Suppressor macrophage treated with lipopolysaccharide for 4 hours (primary cell): ENCODE data around the gene APOBEC3F.
"Not testable (repeated sequence)": the region's sequence is repeated elsewhere in the genome, so short reads cannot be mapped to it uniquely, and the experiment has no call there.

ENCODE experiments used
- DNase-seq: peaks from one replicate; pipeline ENCODE4 v3.0.0-alpha.2; 2020

Gene APOBEC3F

DNA sequence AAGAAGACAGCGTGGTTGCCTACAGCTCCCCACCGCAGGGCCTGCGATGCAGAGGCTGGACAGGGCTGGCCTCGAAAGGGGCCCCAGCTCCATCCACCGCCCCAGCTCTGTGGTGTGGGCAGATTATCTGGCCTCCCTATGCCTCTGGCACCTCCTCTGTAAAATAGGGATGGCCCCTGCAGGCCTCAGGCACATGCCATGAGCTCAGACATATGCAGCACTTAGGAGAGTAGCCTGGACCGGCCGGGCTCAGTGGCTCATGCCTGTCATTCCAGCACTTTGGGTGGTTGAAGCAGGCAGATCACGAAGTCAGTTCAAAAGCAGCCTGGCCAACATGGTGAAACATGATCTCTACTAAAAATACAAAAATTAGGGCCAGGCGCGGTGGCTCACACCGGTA is 12.4 kb upstream of the APOBEC3F start:
- no peak for DNase-seq

DNA sequence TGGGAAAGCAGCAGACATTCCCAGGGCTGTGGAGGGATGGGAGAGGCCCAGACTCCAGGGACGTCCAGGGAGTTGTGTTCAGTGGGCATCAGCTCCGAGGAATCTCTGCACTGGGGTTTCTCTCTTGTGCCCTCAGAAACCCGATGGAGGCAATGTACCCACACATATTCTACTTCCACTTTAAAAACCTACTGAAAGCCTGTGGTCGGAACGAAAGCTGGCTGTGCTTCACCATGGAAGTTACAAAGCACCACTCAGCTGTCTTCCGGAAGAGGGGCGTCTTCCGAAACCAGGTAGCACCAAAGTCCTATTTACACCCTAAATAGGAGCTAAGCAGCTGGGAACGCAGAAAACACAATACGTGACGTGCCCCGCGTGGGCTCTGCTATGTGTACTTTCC is 11.4 kb upstream of the APOBEC3F start:
- no peak for DNase-seq

DNA sequence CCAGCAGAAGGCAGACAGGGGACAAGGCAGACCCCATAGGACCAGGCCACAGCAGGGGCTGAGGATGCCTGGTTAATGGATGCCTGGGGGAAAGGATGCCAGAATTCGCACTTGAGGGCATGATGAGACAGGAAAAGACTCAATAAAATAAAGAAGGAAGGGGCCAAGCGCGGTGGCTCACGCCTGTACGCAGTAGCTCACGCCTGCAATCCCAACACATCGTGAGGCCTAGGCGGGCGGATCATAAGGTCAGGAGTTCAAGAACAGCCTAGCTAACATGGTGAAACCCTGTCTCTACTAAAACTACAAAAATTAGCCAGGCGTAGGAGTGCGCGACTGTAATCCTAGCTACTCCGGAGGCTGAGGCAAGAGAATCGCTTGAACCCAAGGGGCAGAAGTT is 10.0 kb upstream of the APOBEC3F start:
- no peak for DNase-seq

DNA sequence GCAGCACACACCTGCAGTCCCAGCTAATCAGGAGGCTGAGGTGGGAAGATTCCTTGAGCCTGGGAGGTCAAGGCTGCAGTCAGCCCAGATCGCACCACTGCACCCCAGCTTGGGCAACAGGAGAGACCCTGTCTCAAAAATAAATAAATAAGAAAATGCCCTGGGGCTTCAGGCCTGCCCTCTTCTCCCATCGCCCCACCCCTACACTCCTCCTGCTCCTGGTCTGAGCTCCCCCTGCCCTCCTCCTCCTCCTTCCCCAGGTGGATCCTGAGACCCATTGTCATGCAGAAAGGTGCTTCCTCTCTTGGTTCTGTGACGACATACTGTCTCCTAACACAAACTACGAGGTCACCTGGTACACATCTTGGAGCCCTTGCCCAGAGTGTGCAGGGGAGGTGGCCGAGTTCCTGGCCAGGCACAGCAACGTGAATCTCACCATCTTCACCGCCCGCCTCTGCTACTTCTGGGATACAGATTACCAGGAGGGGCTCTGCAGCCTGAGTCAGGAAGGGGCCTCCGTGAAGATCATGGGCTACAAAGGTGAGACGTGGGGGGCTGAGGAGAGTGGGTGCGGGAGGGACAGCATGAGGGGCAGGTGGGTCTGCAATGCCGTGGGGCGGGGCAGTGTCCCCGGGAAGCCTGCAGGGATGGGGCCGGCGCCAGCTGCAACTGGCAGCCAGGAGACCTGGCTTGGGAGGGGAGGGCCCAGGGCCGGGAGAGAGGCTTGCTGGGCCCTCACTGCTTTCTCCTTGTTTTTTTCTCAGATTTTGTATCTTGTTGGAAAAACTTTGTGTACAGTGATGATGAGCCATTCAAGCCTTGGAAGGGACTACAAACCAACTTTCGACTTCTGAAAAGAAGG is 9.0 kb upstream of the APOBEC3F start:
- DNase-seq = not testable (repeated sequence)

DNA sequence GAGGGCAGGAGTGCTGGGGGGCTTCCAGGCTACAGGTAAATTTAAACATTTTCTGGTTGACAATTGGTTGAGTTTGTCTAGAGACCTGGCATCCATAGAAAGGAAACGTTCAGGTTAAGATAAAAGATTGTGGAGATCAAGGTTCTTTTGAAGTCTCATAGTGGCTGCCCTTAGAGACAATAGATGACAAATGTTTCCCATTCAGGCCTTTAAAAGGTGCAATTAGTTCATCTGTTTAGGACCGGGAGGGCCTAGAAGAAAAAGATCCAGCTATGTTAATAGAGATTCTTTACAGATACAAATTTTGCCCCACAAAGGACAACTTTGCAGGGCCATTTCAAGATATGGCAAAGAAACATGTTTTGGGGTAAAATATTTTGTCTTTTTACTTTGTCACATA is 3.6 kb upstream of the APOBEC3F start:
- DNase-seq = not testable (repeated sequence)

DNA sequence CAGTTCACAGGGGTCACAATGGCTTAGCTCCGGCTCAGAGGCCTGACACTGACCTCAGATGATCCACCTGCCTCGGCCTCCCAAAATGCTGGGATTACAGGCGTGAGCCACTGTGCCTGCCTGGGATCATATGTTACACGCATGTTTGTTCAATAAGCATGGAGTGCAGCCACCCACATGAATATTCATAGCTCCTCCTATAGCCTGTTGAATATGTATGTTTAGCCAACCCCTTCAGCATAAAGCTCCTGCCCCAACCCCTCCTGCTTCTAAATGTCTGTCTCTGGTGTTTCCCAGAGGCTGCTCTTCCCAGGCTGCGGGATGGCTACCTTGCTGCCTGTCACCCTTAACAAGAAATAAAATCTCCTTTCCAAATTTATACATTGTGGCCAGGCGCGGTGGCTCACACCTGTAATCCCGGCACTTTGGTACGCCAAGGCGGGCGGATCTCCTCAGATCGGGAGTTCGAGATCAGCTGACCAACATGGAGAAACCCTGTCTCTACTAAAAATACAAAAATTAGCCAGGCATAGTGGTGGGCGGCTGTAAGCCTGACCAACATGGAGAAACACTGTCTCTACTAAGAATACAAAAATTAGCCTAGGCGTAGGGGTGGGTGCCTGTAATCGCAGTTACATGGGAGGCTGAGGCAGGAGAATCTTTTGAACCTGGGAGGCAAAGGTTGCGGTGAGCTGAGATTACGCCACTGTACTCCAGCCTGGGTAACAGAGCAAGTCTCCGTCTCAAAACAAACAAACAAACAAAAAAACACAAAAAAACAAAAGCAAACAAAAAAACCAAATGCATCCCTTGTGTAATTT is 1.1 kb upstream of the APOBEC3F start:
- DNase-seq = no peak

DNA sequence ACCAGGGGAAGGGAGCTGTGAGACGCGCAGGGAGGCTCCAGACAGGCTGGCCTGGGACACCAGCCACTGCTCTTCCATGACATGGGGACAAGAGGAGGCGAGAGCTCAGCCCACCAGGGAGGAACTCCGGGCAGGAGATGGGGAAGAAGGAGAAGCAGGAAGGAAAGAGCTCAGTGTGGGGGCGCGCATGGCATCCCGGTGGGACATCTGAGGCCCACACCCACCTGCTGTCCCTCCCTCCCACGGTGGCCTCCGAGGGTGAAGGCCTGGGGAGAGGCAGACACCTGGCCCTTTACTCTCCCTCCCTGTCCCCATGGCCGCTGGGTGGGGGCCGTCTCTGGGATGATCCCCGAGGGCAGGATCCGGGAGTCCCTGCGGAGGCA is 518 bp upstream of the APOBEC3F start:
- not testable (repeated sequence) for DNase-seq

DNA sequence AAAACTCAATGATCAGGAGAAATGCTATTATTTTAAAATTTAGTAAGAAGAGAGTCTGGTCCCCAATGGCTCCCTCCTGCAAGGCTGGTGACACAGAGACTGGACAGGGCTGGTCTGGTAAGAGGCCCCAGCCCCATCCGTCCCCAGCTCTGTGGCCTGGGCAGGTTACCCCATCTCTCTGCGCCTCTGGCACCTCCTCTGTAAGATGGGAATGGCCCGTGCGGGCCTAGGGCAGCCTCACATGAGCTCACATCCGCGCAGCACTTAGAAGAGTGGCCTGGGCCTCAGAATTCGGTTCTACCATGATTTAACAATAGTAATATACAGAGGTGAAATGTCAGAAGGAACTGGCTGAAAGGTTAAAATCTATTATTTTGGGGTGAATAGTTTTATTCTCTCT is 1.2 kb downstream of the APOBEC3F start:
- no peak for DNase-seq

DNA sequence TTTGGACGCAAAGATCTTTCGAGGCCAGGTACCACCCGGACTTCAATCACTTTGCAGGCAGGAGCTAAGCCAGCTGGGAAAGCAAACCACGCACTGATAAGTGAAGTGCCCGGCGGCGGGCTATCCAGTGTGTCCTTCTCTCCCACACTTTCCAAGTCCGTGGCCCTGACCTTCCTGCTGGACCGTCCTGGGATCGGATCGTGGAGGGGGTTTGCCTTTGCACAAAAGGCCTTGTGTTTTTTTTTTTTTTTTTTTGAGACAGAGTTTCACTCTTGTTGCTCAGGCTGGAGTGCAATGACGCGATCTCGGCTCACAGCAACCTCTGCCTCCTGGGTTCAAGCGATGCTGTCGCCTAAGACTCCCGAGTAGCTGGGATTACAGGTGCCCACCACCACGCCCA is 2.4 kb downstream of the APOBEC3F start:
- not testable (repeated sequence) for DNase-seq

DNA sequence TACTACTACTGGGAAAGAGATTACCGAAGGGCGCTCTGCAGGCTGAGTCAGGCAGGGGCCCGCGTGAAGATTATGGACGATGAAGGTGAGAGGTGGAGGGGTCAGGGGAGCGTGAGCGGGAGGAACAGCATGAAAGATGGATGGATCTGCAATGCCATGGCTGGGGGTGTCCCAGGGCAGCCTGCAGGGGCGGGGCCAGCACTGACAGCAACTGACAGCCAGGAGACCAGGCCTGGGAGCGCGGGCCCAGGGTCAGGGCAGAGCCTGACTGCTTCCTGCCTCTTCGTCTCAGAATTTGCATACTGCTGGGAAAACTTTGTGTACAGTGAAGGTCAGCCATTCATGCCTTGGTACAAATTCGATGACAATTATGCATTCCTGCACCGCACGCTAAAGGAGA is 4.5 kb downstream of the APOBEC3F start:
- not testable (repeated sequence) for DNase-seq

DNA sequence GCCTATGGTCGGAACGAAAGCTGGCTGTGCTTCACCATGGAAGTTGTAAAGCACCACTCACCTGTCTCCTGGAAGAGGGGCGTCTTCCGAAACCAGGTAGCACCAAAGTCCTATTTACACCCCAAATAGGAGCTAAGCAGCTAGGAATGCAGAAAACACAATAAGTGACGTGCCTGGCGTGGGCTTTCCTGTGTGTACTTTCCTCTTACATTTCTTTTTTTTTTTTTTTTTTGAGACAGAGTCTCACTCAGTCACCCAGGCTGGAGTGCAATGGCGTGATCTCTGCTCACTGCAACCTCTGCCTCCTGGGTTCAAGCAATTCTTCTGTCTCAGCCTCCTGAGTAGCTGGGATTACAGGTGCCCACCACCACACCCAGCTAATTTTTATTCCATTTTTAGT is 8.8 kb downstream of the APOBEC3F start:
- not testable (repeated sequence) for DNase-seq

DNA sequence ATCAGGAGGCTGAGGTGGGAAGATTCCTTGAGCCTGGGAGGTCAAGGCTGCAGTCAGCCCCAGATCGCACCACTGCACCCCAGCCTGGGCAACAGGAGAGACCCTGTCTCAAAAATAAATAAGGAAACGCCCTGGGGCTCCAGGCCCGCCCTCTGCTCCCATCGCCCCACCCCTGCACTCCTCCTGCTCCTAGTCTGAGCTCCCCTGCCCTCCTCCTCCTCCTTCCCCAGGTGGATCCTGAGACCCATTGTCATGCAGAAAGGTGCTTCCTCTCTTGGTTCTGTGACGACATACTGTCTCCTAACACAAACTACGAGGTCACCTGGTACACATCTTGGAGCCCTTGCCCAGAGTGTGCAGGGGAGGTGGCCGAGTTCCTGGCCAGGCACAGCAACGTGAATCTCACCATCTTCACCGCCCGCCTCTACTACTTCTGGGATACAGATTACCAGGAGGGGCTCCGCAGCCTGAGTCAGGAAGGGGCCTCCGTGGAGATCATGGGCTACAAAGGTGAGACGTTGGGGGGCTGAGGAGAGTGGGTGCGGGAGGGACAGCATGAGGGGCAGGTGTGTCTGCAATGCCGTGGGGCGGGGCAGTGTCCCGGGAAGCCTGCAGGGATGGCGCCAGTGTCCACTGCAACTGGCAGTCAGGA is 11.3 kb downstream of the APOBEC3F start:
- DNase-seq = not testable (repeated sequence)

DNA sequence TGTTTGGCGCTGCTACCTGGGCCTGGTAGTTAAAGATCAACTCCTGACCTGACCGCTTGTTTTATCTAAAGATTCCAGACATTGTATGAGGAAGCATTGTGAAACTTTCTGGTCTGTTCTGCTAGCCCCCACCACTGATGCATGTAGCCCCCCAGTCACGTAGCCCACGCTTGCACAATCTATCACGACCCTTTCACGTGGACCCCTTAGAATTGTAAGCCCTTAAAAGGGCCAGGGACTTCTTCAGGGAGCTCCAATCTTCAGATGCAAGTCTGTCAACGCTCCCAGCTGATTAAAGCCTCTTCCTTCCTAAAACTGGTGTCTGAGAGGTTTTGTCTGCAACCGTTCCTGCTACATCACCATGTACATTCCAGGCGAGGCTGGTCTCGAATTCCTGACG is 15.0 kb downstream of the APOBEC3F start:
- DNase-seq = no peak

DNA sequence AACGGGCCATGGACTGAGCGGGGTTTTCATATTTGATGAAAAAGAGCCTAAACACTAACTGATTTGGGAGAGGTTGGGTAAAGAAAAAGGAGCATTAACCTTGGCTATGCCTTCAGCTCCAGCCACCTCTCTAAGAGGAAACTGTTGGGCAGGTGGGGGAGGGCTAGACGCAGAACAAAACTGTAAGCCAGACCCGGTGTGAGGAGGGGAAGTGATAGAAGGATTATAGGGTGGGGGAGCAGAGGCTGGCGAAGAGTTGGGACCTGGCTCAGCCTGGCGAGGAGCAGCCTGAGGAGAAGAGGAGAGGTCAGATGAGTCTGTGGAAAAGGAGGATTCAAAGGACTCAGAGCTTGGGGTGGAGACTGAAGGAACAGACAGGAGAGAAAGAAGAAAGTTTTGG is 20.6 kb downstream of the APOBEC3F start:
- not testable (repeated sequence) for DNase-seq

DNA sequence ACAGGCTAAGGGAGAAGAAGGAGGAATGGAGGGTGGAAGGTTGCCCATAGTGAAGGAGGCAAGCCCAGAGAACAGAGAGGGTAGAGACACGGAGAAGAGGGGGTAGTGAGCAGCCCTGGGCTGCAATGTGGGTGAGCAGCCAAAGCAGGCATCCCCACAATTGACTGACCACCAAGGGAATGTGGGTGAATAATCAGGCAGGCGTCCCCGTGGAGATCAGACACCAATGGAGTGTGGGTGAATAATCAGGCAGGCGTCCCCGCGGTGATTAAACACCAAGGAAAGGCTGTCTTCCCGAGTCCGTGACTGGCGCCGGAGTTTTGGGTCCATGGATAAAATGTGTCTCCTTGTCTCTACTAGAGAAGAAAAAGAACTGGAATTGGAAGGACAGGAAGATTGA is 21.3 kb downstream of the APOBEC3F start:
- DNase-seq = not testable (repeated sequence)

DNA sequence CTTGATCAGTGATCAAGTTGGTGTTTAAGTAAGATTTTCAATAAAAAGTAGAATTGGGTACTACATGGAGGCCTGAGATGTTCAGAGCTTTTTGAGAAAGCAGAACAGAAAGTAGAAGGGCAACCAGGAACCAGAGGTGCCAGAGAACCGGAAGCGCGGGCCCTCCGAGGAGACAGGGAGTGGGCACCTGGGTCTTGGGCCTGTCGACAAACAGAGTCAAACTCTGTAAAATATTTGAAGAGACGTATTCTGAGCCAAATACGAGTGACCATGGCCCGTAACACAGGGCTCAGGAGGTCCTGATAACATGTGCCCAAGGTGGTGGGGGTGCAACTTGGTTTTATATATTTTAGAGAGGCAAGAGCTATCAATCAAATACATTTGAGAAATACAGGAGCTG is 23.2 kb downstream of the APOBEC3F start:
- DNase-seq = not testable (repeated sequence)

DNA sequence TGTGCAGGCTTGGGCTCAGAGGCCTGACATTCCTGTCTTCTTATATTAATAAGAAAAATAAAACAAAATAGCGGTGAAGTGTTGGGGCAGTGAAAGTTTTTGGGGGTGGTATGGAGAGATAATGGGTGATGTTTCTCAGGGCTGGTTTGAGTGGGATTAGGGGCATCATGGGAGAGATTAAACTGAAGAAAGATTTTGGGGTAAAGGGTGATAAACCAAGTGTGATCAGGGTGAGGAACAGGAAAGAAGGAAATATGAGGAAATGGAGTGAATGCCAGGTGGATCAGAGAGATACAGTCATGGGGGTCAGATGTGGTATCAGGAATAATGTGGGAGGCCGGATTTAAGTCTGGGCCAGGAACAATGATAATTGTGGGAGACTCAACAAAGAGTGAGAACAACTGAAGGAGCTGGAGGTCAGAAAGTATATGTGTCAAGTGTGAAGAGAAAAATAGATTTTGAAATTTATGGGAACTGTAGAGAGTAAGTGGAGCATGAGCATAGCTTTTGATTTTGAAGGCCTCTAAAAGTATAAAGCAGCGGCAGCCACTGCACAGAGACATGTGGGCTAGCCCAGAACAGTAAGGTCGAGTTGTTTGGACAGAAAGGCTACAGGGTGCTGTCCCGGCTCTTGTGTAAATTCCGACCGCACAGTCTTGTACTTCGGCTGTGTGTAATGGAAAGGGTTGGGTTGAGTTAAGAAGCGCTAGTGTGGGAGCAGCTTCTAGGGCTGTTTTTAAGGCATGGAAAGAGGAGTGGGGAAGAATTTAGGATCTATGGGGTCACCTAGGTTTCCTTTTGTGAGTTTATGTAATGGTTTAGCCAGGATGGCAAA is 26.0 kb downstream of the APOBEC3F start:
- DNase-seq = not testable (repeated sequence)

DNA sequence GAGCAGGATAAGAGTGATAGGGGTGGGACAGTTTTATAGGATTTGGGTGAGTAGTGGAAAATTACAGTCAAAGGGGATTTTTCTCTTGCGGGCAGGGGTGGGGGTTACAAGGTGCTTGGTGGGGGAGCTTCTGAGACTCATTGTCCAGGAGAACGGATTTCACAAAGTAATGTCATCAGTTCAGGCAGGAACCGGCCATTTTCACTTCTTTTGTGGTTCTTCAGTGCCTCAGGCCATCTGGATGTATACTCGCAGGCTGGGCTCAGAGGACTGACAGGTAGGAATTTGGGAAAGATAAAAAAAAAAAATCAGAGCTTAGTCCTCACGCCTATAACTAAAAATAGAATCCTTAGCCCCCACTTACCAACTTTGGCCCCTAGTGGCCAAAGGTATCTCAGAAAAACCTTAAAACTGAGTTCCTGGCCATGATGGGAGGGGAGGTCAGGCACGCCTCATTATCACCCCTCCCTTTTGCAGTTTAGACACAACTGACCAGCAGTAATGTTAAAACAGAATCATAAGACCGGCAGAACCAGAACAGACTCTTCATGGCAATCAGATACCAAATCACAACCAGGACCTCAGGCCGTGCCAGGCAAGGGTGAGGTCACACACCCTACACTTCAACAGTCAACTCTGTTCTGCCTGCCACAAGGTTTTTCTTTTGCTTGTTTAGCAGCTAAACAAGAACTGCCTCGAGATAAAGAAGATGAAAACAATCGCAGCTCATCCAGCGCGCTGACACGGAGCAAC is 27.5 kb downstream of the APOBEC3F start:
- DNase-seq = no peak

DNA sequence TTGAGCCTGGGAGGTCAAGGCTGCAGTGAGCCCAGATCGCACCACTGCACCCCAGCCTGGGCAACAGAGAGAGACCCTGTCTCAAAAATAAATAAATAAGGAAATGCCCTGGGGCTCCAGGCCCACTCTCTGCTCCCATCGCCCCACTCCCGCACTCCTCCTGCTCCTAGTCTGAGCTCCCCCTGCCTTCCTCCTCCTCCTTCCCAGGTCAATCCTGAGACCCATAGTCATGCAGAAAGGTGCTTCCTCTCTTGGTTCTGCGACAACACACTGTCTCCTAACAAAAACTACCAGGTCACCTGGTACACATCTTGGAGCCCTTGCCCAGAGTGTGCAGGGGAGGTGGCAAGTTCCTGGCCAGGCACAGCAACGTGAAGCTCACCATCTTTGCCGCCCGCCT is 29.5 kb downstream of the APOBEC3F start:
- DNase-seq = no peak

DNA sequence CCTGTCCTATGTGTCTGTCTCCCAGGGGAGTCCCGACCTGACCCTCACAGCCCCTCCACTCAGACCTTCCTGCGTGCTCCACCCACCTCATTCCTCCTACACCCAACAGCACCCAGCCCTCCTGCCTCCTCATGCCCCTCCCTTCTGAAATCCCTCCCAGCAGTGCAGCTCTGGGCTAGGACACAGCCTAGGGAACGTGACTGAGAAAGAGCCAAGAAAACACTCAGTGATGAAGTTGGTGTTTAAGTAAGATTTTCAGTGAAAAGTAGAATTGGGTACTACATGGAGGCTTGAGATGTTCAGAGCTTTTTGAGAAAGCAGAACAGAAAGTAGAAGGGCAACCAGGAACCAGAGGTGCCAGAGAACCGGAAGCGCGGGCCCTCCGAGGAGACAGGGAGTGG is 31.9 kb downstream of the APOBEC3F start:
- DNase-seq = peak; percentile 29

DNA sequence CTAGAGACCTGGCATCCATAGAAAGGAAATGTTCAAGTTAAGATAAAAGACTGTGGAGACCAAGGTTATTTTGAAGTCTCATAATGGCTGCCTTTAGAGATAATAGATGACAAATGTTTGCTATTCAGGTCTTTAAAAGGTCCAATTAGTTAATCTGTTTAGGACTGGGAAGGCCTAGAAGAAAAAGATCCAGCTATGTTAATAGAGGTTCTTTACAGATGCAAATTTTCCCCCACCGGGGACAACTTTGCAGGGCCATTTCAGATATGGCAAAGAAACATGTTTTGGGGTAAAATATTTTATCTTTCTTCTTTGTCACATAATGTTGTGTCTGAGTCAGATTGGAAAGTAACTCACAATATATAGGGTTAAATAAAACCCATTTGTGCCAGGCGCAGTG is 33.3 kb downstream of the APOBEC3F start:
- DNase-seq = no peak
